IMR-90 (cell line): ENCODE results near the gene DDX41. TPM values are rescaled to one million over a fixed set of nuclear protein-coding genes. Genes with fewer than 3 reads are reported as not detected.
"Not testable (repeated sequence)": the region's sequence is repeated elsewhere in the genome, so short reads cannot be mapped to it uniquely, and the experiment has no call there.

Experiments
- ATAC-seq: fragments of 200-7000 bp; cut with Tn5 transposase; 2 replicates; pipeline ENCODE4 v1.9.1; 2020; ENCODE audit warnings: low read depth, mild to moderate bottlenecking, moderate library complexity
- BruUV-seq: library from RNA; stranded (reverse); fragments of 400-500 nt; replicated peaks from 2 replicates; lab custom pipeline; 2021; lab: Mats Ljungman, UMichigan
- CTCF ChIA-PET: fragments of 300-600 bp; formaldehyde crosslinking; extraction: SDS; loops from one replicate; lab custom pipeline; 2021; ENCODE audit warnings: antibody characterized with exemption; lab: Yijun Ruan, JAX
- POLR2A ChIA-PET: fragments of 300-600 bp; sonication (Branson Sonifier 250); formaldehyde crosslinking; loops from one replicate; lab custom pipeline; 2022; ENCODE audit warnings: antibody characterized with exemption; ENCODE audit not compliant: unreplicated experiment; lab: Charles Lee
- DNase-seq: peaks from one replicate; pipeline ENCODE4 v3.0.0; 2013
- H2AFZ ChIP-seq: replicated peaks from 2 replicates; pipeline ENCODE3; 2013; ENCODE audit warnings: low read length, mild to moderate bottlenecking; ENCODE audit not compliant: poor library complexity
- H2AK5ac ChIP-seq: 2 replicates; pipeline ENCODE4 v1.6.1; 2013; ENCODE audit warnings: low read depth, low read length, inconsistent platforms
- H2AK9ac ChIP-seq: replicated peaks from 2 replicates; pipeline ENCODE3; 2013; ENCODE audit warnings: mild to moderate bottlenecking, low read depth, low read length, moderate library complexity; ENCODE audit not compliant: poor library complexity
- H2BK120ac ChIP-seq: 2 replicates; pipeline ENCODE4 v1.6.1; 2013; ENCODE audit warnings: low read depth, low read length, inconsistent platforms
- H2BK15ac ChIP-seq: 3 replicates; pipeline ENCODE4 v1.6.1; 2013; ENCODE audit warnings: low read depth, low read length, inconsistent platforms
- H2BK20ac ChIP-seq: 2 replicates; pipeline ENCODE4 v1.6.1; 2013; ENCODE audit warnings: low read depth, mild to moderate bottlenecking, inconsistent platforms, low read length, moderate library complexity
- H2BK5ac ChIP-seq: 2 replicates; pipeline ENCODE4 v1.6.1; 2013; ENCODE audit warnings: mild to moderate bottlenecking, low read depth, low read length, inconsistent platforms; ENCODE audit not compliant: poor library complexity, severe bottlenecking
- H3K14ac ChIP-seq: replicated peaks from 2 replicates; pipeline ENCODE4 v1.6.1; 2013; ENCODE audit warnings: low read depth, low read length, inconsistent platforms
- H3K18ac ChIP-seq: 2 replicates; pipeline ENCODE4 v1.6.1; 2013; ENCODE audit warnings: low read depth, low read length, control low read depth
- H3K23ac ChIP-seq: 2 replicates; pipeline ENCODE4 v1.6.1; 2013; ENCODE audit warnings: low read depth, low read length, inconsistent platforms
- H3K27ac ChIP-seq: 2 replicates; pipeline ENCODE4 v1.5.1; 2013; ENCODE audit warnings: mild to moderate bottlenecking, control low read depth, low read length; ENCODE audit not compliant: insufficient read depth
- H3K27me3 ChIP-seq: 2 replicates; pipeline ENCODE4 v1.6.1; 2013; ENCODE audit warnings: low read length; ENCODE audit not compliant: control insufficient read depth, insufficient read depth
- H3K36me3 ChIP-seq: 2 replicates; pipeline ENCODE4 v1.6.1; 2013; ENCODE audit warnings: low read length, mixed read lengths; ENCODE audit not compliant: control insufficient read depth, insufficient read depth
- H3K4ac ChIP-seq: 2 replicates; pipeline ENCODE4 v1.6.1; 2013; ENCODE audit warnings: low read depth, low read length, inconsistent platforms
- H3K4me1 ChIP-seq: 2 replicates; pipeline ENCODE4 v1.6.1; 2013; ENCODE audit warnings: low read length, mixed read lengths; ENCODE audit not compliant: control insufficient read depth, insufficient read depth
- H3K4me2 ChIP-seq: 2 replicates; pipeline ENCODE4 v1.6.1; 2013; ENCODE audit warnings: low read depth, mild to moderate bottlenecking, control low read depth, low read length, moderate library complexity
- H3K4me3 ChIP-seq: 2 replicates; pipeline ENCODE4 v1.5.1; 2013; ENCODE audit warnings: low read depth, mild to moderate bottlenecking, control low read depth, low read length, moderate library complexity; ENCODE audit not compliant: insufficient read depth
- H3K56ac ChIP-seq: 2 replicates; pipeline ENCODE4 v1.6.1; 2013; ENCODE audit warnings: low read length, inconsistent platforms; ENCODE audit not compliant: insufficient read depth; ENCODE audit errors: extremely low read depth
- H3K79me1 ChIP-seq, 2 experiments: 2 replicates each; pipeline ENCODE4 v1.6.1; 2013; ENCODE audit warnings: low read length in 2 of 2, inconsistent platforms in 1 of 2, low read depth in 1 of 2
- H3K9ac ChIP-seq: 2 replicates; pipeline ENCODE4 v1.6.1; 2013; ENCODE audit warnings: low read depth, low read length, control low read depth
- H3K9me1 ChIP-seq: 2 replicates; pipeline ENCODE4 v1.6.1; 2013; ENCODE audit warnings: low read length, inconsistent platforms; ENCODE audit not compliant: insufficient read depth
- H3K9me3 ChIP-seq: 2 replicates; pipeline ENCODE4 v1.6.1; 2013; ENCODE audit warnings: low read length; ENCODE audit not compliant: control insufficient read depth, insufficient read depth
- H4K20me1 ChIP-seq: 2 replicates; pipeline ENCODE4 v1.6.1; 2013; ENCODE audit warnings: low read length, inconsistent platforms; ENCODE audit not compliant: insufficient read depth
- H4K5ac ChIP-seq: 2 replicates; pipeline ENCODE4 v1.6.1; 2013; ENCODE audit warnings: mild to moderate bottlenecking, low read depth, low read length, control low read depth
- H4K8ac ChIP-seq, 2 experiments: 2 replicates each; pipeline ENCODE4 v1.6.1; 2013; ENCODE audit warnings: low read depth in 2 of 2, low read length in 2 of 2, control low read depth in 1 of 2, inconsistent platforms in 1 of 2
- H4K91ac ChIP-seq: 2 replicates; pipeline ENCODE4 v1.6.1; 2013; ENCODE audit warnings: low read depth, low read length, inconsistent platforms; ENCODE audit not compliant: insufficient read depth
- WGBS, 2 experiments: methylation state at CpG; one replicate each; pipeline versions ENCODE4 v1.1.5 to v1.1.7; 2013; ENCODE audit warnings: missing lambda C conversion rate in 2 of 2; ENCODE audit not compliant: insufficient read length in 1 of 2; ENCODE audit errors: extremely low coverage in 2 of 2; 5-methylcytosine and 5-hydroxymethylcytosine counted together
- dilution Hi-C: fragments of 300-500 bp; cut with HindIII; formaldehyde crosslinking; loops from one replicate; pipeline ENCODE4 v1.14.3; 2018; ENCODE audit warnings: low sequenced_read_pairs; ENCODE audit not compliant: unreplicated experiment
- in situ Hi-C: fragments of 300-500 bp; cut with MboI; formaldehyde crosslinking; loops from 3 replicates; pipeline ENCODE4 v1.14.3; 2019; ENCODE audit warnings: low sequenced_read_pairs, inconsistent platforms, mixed read lengths
- intact Hi-C: fragments of 100-400 bp; cut with micrococcal nuclease; formaldehyde crosslinking; loops from 2 replicates; pipeline ENCODE4 v1.10.0; 2022
- polyA plus RNA-seq, 3 experiments: library from polyadenylated mRNA; depleted of rRNA; stranded (reverse); fragments of >200 nt; gene quantifications; 2 replicates each; pipeline ENCODE4 v1.2.3, GENCODE V29; 2012; ENCODE audit warnings: low replicate concordance in 1 of 3
- total RNA-seq: library from RNA; depleted of rRNA; stranded (reverse); fragments of >200 nt; gene quantifications from 2 replicates; pipeline ENCODE4 v1.2.3, GENCODE V29; 2012

DDX41 gene
- total and polyA plus RNA-seq, 2 of the 4 experiments (the other 2 are of a cell fraction), result 130 to 170 TPM

DNA sequence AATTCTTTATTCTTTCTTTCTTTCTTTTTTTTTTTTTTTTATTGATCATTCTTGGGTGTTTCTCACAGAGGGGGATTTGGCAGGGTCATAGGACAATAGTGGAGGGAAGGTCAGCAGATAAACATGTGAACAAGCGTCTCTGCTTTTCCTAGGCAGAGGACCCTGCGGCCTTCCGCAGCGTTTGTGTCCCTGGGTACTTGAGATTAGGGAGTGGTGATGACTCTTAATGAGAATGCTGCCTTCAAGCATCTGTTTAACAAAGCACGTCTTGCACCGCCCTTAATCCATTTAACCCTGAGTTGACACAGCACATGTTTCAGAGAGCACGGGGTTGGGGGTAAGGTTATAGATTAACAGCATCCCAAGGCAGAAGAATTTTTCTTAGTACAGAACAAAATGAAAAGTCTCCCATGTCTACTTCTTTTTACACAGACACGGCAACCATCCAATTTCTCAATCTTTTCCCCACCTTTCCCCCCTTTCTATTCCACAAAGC, 42.7 kb upstream of the DDX41 start:
- H3K27ac ChIP-seq, H3K9me3 ChIP-seq, H3K18ac ChIP-seq, H2AK9ac ChIP-seq, H3K4me1 ChIP-seq, H4K8ac ChIP-seq, H4K91ac ChIP-seq, H2BK15ac ChIP-seq, H3K9ac ChIP-seq, H3K14ac ChIP-seq, H3K27me3 ChIP-seq, H2BK5ac ChIP-seq, intact Hi-C loops, BruUV-seq, H3K23ac ChIP-seq, H2BK120ac ChIP-seq, H3K4ac ChIP-seq, H3K36me3 ChIP-seq, in situ Hi-C loops, H3K79me1 ChIP-seq, DNase-seq, H2AFZ ChIP-seq, dilution Hi-C loops, H2AK5ac ChIP-seq, H3K4me2 ChIP-seq, H3K56ac ChIP-seq, H2BK20ac ChIP-seq, ATAC-seq, H3K4me3 ChIP-seq, H4K5ac ChIP-seq, H4K20me1 ChIP-seq, POLR2A ChIA-PET: not testable (repeated sequence)
- H3K9me1 ChIP-seq, result peaks cover 10% of the 10 kb centered on the region
- no CpG with 5 or more reads among the region's 8 CpGs for WGBS, 2 experiments
- CTCF ChIA-PET, result interaction anchor here (1.6 kb wide), 1 partner anchor 10 kb away, joined by 4 read pairs; no protein-coding TSS in a partner anchor
